ENCODE data around the gene PSMG1.

The PSMG1 gene

DNA sequence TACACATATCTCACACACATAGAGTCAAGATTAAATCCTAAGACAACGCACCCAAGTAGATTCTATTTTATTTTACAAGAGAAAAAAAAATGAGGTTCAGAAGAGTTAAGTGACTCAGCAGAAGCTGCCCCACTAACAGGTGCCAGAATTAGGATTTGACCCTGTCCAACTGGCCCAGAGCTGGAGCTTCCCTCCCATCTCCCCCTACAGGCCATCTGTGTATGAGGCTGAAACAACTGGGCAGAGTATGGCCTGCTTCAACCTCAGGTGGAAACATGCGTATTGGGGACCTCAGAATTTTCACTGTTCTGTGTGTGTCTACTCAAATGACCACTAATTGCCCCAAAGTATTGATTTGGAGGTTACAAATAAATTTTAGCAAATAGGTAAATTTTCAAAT, 29.9 kb downstream of the PSMG1 start:
- in situ Hi-C loops (cut with HindIII; ENCODE audit: low sequenced_read_pairs): no loop called here
- no peak for DNase-seq (ENCODE audit: low read depth, low spot score)
- TF ChIP-seq, protein P1, sequence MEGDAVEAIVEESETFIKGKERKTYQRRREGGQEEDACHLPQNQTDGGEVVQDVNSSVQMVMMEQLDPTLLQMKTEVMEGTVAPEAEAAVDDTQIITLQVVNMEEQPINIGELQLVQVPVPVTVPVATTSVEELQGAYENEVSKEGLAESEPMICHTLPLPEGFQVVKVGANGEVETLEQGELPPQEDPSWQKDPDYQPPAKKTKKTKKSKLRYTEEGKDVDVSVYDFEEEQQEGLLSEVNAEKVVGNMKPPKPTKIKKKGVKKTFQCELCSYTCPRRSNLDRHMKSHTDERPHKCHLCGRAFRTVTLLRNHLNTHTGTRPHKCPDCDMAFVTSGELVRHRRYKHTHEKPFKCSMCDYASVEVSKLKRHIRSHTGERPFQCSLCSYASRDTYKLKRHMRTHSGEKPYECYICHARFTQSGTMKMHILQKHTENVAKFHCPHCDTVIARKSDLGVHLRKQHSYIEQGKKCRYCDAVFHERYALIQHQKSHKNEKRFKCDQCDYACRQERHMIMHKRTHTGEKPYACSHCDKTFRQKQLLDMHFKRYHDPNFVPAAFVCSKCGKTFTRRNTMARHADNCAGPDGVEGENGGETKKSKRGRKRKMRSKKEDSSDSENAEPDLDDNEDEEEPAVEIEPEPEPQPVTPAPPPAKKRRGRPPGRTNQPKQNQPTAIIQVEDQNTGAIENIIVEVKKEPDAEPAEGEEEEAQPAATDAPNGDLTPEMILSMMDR (IDR thresholded peaks at IDR 0.05; ENCODE audit: low read depth, low read length): peak; percentile 57

DNA sequence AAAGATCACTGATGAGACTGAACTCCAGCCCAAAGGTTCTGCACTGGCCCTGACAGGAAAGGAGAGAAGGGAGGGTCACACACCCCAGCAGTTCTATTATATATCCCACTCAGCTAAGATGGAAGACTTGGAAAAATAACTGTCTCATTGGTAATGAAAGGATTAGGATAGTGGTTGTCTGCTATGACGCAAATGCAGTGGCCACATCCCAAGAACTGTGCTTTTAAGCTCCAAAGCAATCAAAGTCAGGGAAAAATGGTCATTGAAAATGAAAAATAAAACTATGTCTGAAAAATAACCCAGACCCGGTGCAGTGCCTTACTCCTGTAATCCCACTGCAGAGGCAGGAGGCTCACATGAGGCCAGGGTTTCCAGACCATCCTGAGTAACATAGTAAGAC, 31.0 kb downstream of the PSMG1 start:
- no peak overlapping the region for H3K4me3 ChIP-seq (ENCODE audit: low read depth, low read length)
- DNase-seq (ENCODE audit: low read depth, low spot score): no peak
- TF ChIP-seq, protein P1 (IDR thresholded peaks at IDR 0.05; ENCODE audit: low read depth, low read length): no peak
- in situ Hi-C loops (cut with HindIII; ENCODE audit: low sequenced_read_pairs): no loop called here

More for the DNA sequence above, 29.9 kb downstream of the PSMG1 start:
- no peak overlapping the region for H3K4me3 ChIP-seq (ENCODE audit: low read depth, low read length)

DNA sequence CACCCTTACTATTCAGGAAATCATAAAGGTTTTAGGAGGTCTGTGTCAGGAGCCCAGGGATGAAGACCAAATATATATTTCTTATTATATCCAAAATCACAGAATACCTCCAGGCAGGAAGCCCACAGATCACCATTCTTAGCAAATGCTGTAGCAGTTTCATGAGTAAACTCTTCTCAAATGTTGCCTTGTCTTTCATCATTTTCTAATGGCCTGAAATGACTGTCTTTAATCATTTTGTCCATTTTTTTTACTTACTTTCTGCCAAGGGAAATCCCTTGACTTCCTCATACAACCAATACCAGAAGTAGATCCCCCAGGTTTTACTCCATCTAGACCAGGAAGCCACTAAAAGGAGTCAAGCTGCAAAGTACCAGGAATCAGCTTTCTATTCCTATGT, 32.4 kb downstream of the PSMG1 start:
- in situ Hi-C loops (cut with HindIII; ENCODE audit: low sequenced_read_pairs): no loop called here
- TF ChIP-seq, protein P1 (IDR thresholded peaks at IDR 0.05; ENCODE audit: low read depth, low read length): no peak
- no peak overlapping the region for H3K4me3 ChIP-seq (ENCODE audit: low read depth, low read length)
- no peak for DNase-seq (ENCODE audit: low read depth, low spot score)

DNA sequence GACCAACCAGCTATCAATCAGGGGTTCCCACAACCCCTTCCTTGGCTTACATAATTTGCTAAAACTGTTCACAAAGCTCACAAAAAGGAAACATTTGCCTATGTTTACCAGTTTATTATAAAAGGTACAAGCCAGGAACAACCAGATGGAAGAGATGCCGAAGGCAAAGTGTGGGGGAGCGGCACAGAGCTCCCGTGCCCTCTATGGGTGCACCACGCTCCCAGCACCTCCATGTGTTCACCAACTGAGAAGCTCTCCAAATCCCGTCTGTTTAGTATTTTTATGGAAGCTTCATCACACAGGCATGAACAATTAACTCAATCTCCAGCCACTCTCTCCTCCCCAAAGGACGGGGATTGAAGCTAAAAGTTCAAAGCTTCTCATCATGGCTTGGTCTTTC, 32.9 kb downstream of the PSMG1 start:
- TF ChIP-seq, protein P1 (IDR thresholded peaks at IDR 0.05; ENCODE audit: low read depth, low read length): no peak
- in situ Hi-C loops (cut with HindIII; ENCODE audit: low sequenced_read_pairs): no loop called here
- H3K4me3 ChIP-seq (ENCODE audit: low read depth, low read length): no peak overlapping the region
- no peak for DNase-seq (ENCODE audit: low read depth, low spot score)

DNA sequence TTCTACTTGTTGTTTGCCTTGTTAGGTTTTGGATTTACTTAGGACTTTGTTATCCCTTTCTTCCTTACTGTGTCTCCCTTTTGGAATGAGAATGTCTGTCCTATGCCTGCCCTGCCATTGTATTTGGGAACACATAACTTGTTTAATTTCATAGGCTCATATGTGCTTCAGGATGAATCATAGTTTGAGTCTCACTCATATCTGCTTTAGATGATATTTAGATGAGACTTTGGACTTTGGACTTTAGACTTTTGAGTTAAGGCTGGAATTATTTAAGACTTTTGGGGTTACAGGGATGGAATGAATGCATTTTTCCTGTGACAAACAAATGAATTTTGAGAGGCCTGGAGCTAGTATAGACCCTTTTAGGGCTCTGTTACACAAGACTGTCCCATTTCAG, 33.4 kb downstream of the PSMG1 start:
- TF ChIP-seq, protein P1 (IDR thresholded peaks at IDR 0.05; ENCODE audit: low read depth, low read length): no peak
- in situ Hi-C loops (cut with HindIII; ENCODE audit: low sequenced_read_pairs): no loop called here
- H3K4me3 ChIP-seq (ENCODE audit: low read depth, low read length): no peak overlapping the region
- no peak for DNase-seq (ENCODE audit: low read depth, low spot score)

DNA sequence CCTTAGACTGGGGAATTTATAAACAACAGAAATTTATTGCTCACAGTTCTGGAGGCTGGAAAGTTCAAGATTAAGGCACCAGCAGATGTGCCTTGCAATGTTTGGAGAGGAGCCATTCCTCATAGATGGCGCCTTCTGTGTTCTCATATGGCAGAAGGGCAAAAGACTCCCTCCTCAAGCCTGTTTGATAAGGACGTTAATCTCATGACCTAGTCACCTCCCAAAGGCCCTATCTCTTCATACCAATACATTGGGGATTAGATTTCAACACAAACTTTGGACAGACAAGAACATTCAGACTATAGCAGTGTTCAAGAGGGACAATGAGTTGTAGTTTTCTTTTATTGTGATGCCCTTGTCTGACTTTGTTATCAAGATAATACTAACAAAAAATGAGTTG, 34.3 kb downstream of the PSMG1 start:
- no peak for DNase-seq (ENCODE audit: low read depth, low spot score)
- in situ Hi-C loops (cut with HindIII; ENCODE audit: low sequenced_read_pairs): no loop called here
- H3K4me3 ChIP-seq (ENCODE audit: low read depth, low read length): no peak overlapping the region
- TF ChIP-seq, protein P1 (IDR thresholded peaks at IDR 0.05; ENCODE audit: low read depth, low read length): no peak

DNA sequence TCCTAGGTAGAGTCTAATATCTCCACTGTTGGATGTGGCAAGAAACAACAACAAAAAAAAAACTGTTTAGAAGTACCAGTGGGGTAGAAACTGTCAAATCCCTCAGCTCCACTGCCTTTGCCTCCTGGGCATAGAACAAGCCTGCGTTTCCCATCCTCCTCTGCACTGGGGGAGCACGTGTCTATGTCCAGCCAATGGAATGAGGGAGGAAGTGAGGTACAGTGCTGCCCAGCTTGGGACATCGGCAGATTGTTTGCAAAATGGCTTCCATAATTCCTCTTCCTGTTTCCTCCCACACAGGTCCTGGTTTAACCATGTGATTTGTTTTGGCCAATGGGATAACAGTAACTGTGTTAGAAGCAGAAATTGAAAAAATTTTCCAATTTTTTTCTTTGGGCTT, 39.1 kb downstream of the PSMG1 start:
- H3K4me3 ChIP-seq (ENCODE audit: low read depth, low read length): no peak overlapping the region
- in situ Hi-C loops (cut with HindIII; ENCODE audit: low sequenced_read_pairs): no loop called here
- TF ChIP-seq, protein P1 (IDR thresholded peaks at IDR 0.05; ENCODE audit: low read depth, low read length): no peak
- no peak for DNase-seq (ENCODE audit: low read depth, low spot score)

Data from astrocyte of the spinal cord (primary cell).